Stomach (tissue), 4 donors: Measurements from ENCODE around the gene SEC61G.

Experiments
- CTCF ChIP-seq, 7 experiments: fragments of 450-650 bp in 4 of 7; fragments of 200-600 bp in 3 of 7; sonication (generic) in 3 of 7; IDR thresholded peaks; one replicate each; pipeline ENCODE4 v1.5.1; 2016 to 2019; ENCODE audit warnings: antibody characterized with exemption in 7 of 7, control low read depth in 2 of 7, mild to moderate bottlenecking in 1 of 7
- POLR2A ChIP-seq, 4 donors: fragments of 450-650 bp; IDR thresholded peaks; one replicate each; pipeline ENCODE4 v1.6.1; 2016; ENCODE audit warnings: antibody characterized with exemption in 4 of 4, control low read depth in 2 of 4, mild to moderate bottlenecking in 1 of 4, moderate library complexity in 1 of 4

- TF ChIP-seq CTCF (IDR thresholded peaks at IDR 0.05) (no peak), POLR2A (IDR thresholded peaks at IDR 0.05) (no peak)
Observed at GRCh38 chr7:54792383-54792782, 33.4 kb upstream of the SEC61G start.
